Measurements from ENCODE around the gene CCT7. TPM values are rescaled to one million over a fixed set of nuclear protein-coding genes. Genes with fewer than 3 reads are reported as not detected.

CCT7 gene
- total and polyA plus RNA-seq, 8 donors: 177 to 233 (median 214) TPM

- no peaks in the 10 kb centered on the region for H3K27me3 ChIP-seq
- ATAC-seq (no peak), DNase-seq (no peak)
- intact Hi-C loops (cut with DNase I): no loop called here
- H3K36me3 ChIP-seq: peaks cover 0 to 15% of the 10 kb centered on the region in 2 donors
- H3K4me3 ChIP-seq: no peak overlapping the region
- peaks cover 7 to 21% of the 10 kb centered on the region in 2 donors for H3K4me1 ChIP-seq
- H3K27ac ChIP-seq: no peak overlapping the region
- no peak for TF ChIP-seq CTCF (IDR thresholded peaks at IDR 0.05)
- H3K9me3 ChIP-seq: no peaks in the 10 kb centered on the region
These were observed 18.9 kb upstream of the CCT7 start for GRCh38 chr2:73215254-73215653.

- no peak for DNase-seq
- no peak for TF ChIP-seq CTCF (IDR thresholded peaks at IDR 0.05)
- Histone ChIP-seq H3K27ac (no peak overlapping the region), H3K36me3 (peaks cover 0 to 34% of the 10 kb centered on the region in 2 donors), H3K4me1 (peaks cover 7 to 21% of the 10 kb centered on the region in 2 donors), H3K9me3 (no peaks in the 10 kb centered on the region), H3K27me3 (no peaks in the 10 kb centered on the region), H3K4me3 (no peak overlapping the region)
- ATAC-seq: no peak
- intact Hi-C loops (cut with DNase I): no loop called here
These were observed 16.9 kb upstream of the CCT7 start for GRCh38 chr2:73217160-73217559.

- intact Hi-C loops (cut with DNase I): no loop called here
- ATAC-seq (no peak), DNase-seq (no peak)
- no peaks in the 10 kb centered on the region for H3K27me3 ChIP-seq
- H3K9me3 ChIP-seq: no peaks in the 10 kb centered on the region
- peaks cover 7 to 21% of the 10 kb centered on the region in 2 donors for H3K4me1 ChIP-seq
- H3K36me3 ChIP-seq: peaks cover 0 to 40% of the 10 kb centered on the region in 2 donors
- no peak overlapping the region for H3K27ac ChIP-seq
- no peak for TF ChIP-seq CTCF (IDR thresholded peaks at IDR 0.05)
- H3K4me3 ChIP-seq: no peak overlapping the region
These were observed 16.3 kb upstream of the CCT7 start for GRCh38 chr2:73217826-73218225.

- TF ChIP-seq CTCF (IDR thresholded peaks at IDR 0.05): no peak
- ATAC-seq: no peak
- Histone ChIP-seq H3K27me3 (no peaks in the 10 kb centered on the region), H3K9me3 (no peaks in the 10 kb centered on the region), H3K4me3 (no peak overlapping the region), H3K27ac (no peak overlapping the region), H3K36me3 (peaks cover 0 to 45% of the 10 kb centered on the region in 2 donors), H3K4me1 (peaks cover 7 to 20% of the 10 kb centered on the region in 2 donors)
- no peak for DNase-seq
- intact Hi-C loops (cut with DNase I): no loop called here
These were observed 15.8 kb upstream of the CCT7 start for GRCh38 chr2:73218298-73218697.

- Histone ChIP-seq H3K27ac (no peak overlapping the region), H3K27me3 (no peaks in the 10 kb centered on the region), H3K36me3 (peaks cover 0 to 87% of the 10 kb centered on the region in 2 donors), H3K4me3 (no peak overlapping the region), H3K4me1 (peaks cover 0 to 11% of the 10 kb centered on the region in 2 donors), H3K9me3 (no peaks in the 10 kb centered on the region)
- TF ChIP-seq CTCF (IDR thresholded peaks at IDR 0.05): no peak
- intact Hi-C loops (cut with DNase I): no loop called here
- ATAC-seq (no peak), DNase-seq (no peak)
These were observed 10.3 kb upstream of the CCT7 start for GRCh38 chr2:73223821-73224220.

Data from left lung (tissue), 10 donors.